Measurements from ENCODE around the gene ZC3H7B.

- no peak for TF ChIP-seq CTCF (optimal IDR thresholded peaks at IDR 0.05 in 1 of 3, IDR thresholded peaks at IDR 0.05 in 1 of 3, conservative IDR thresholded peaks at IDR 0.05 in 1 of 3; ENCODE audit: extremely low read depth in 1 of 3, insufficient read depth in 2 of 3, low read length in 3 of 3)
- TF ChIP-seq EZH2 (IDR thresholded peaks at IDR 0.05; ENCODE audit: low read length): no peak
Observed at GRCh38 chr22:41274856-41275255, 26.5 kb upstream of the ZC3H7B start.

Data from keratinocyte (primary cell).